GM18511 (cell line): ENCODE measurements around the gene AAGAB.

ENCODE experiments used
- ATAC-seq: cut with Tn5 transposase; IDR thresholded peaks from one replicate; pipeline ENCODE4 v1.9.1; 2021; ENCODE audit warnings: mild to moderate bottlenecking, moderate library complexity; ENCODE audit not compliant: unreplicated experiment

AAGAB gene

DNA sequence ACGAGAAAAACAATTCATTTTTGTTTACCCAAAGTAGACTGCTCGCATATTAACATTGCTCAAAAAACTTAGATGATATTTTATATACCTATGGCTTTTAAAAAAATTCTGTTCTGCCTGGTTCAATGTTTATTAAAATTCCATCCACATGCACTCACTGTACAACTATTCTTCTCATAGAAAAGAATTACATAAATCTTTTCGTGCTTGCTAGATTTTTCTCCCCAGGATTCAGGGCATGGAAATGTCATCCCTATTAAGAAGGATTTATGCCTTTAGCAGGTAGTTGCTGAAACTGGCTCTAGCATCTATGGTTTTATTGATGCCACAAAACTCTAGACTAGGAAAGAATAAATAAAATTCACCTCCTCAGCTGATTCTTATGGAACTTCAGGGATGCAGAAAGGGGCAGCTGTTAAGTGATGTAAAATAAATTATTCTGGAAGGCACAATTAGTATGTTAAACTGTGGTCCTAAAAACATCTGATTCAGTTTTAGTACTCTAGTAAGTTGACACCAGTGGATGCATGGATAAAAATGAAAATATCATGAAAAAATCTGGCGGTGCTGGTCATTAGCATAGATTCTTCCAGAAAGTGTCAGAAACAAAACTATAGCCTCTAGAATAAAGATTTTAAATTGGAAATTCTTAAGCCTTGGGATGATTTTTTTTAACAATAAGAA is 41.6 kb downstream of the AAGAB start:
- ATAC-seq: no peak

DNA sequence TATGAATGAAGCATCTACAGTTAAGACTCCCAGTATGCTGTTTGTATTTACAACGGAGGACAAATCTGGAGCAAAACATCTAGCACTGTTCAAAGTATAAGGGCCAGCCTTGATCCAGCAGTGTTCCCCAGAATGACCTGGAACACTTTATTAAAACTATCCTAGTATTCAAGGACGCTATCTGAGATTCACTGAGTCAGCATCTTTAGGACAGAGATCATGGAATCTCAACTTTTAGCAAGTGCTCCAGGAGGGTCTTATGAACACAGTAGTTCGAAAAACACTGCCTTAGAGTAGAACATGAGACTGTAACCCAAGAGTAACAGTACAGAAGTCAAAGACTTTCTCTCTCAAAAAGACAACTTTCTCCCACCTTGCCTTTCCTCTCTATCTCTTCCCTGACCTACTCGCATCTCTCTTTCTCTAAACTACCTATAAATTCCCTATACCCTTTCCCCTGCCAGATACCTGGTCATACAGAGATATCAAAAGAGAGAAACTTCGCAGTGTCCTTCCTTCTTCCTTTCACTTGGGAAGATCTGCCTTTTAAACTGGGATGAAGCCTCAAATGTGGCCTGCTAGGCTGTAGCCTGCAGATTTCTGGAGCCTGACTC is 43.8 kb downstream of the AAGAB start:
- no peak for ATAC-seq

- ATAC-seq: no peak
Observed at GRCh38 chr15:67208396-67208795, 46.1 kb downstream of the AAGAB start.

DNA sequence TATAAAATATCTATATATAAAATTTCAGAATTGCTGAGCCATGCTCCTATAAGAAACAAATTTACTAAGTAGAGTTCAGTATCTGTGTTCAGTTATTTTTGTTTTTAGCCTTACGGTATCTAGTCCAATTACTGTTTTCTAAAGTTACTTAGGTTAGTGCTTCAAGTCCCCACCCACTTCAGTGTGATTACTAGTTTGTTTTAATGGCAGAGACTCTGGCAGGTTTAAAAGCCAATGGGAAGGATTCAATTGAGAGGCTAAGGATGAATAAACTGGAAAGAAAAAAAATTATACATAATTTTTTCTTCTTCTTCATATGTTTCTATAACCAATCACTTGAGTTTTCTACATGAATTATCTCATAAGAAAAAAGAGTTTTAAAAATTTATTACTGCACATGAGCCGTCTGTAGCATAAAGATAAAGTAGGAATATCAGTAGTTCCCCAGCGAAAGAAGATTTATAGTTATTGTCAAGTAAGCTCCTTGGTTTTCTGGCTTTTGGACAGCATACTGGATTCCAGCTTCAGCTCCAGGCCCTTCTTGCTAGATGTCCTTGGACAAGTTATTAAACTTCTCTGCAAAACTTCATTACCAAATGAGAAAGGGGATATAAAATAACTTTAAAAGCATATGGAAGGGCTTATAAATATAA is 46.8 kb downstream of the AAGAB start:
- ATAC-seq: no peak

GRCh38 chr15:67202991-67203390 is 51.5 kb downstream of the AAGAB start:
- no peak for ATAC-seq

- no peak for ATAC-seq
Observed at GRCh38 chr15:67202091-67202490, 52.4 kb downstream of the AAGAB start.

DNA sequence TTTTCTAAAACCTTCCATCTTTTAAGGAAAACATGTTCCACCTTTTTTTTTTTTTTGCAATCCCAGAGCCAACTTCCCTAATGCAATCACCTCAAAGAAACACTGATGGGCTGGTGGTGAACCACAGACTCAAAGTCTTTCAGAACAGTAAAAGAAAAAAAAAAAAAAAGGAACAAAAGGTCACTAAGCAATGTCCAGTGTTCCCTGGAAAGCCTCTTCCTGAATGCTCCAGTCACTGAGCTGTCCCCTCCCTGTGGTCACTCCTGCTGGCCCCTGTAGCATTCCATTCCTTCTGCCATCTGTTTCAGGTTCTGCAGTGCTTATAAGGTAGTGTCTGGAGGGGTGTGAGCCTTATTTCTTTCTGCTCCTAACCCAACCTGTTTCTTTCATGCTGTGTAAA is 53.3 kb downstream of the AAGAB start:
- ATAC-seq: no peak

DNA sequence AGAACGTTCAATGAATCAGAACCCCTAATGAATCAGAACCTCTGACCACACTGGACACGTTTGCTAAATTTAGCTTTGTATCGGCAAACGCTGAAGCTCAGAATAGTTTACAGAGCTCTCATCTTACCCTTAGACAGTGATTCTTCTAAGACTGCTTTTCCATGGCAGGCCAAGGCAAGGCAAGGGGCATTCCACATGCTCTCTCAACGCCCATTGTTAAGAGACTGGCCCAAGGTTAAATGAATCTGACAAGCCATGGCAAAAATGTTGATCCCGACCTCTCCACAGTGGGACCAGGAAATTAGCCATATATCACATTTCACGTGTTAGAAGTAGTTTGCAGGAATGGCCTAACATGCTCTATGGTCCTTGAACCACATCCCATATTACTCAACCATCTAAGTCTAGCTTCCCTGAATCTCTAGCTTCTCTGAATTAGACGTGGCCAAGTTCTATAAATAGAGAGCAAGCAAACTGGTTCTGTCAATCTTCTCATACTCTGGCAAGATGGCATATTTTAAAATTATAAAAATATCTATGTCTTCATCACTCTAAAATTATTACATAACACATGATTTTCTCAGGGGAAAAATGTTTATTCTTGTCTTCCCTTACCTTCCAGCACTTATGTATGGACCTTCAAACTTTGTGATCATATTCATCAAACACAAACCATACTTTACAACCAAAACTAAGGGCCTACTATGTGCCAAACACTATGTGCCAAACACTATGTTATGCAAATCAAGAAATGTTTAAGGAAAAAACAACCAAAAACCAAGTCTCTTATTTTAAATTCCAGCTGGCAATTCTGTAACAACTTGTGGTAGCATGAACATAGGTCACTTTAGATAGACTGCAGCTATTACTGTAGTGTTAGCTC is 54.3 kb downstream of the AAGAB start:
- no peak for ATAC-seq

DNA sequence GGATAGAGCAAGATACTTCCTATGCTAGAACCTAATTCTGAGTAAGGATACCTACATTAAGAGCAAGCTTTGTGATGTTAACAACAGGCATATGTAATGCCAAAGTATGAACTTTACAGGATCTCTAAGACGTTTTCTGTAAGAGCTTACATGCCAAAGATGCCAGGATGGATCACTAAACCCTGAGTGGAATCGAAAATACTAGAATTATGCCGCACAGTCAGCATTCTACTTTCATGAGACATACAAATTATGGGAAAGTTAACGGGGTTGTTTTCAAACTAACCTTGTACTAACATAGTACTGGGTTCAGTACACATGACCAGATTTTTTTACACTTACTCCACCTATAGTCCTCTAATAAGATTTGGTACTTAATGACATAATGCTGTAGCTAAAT is 55.1 kb downstream of the AAGAB start:
- no peak for ATAC-seq

DNA sequence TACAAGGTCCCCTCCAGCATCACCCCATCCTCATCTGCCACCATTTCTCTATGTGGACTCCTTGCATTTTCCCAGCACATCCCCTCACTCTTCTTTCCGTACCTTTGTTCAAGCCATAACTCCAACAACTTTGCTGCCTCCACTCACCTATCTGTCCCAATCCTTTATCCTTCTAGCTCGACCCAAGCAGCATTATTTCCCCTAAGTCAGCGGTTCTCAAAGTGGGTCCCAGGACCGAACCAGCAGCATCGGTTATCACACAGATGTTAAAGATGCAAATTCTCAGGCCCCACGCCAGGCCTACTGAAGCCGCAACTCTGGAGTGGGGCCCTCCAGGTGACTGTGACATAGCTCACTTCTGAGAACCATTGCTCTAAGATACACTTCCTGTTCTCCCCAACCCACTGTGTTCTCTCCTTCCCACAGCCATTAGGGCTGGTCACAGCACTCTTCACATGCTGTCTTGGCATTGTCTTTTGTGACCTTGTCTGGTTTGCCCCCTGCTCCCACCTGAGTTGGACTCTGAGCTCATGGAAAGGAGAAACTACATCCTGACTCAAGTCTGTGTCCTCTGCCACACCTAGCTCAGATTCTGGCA is 56.2 kb downstream of the AAGAB start:
- no peak for ATAC-seq

DNA sequence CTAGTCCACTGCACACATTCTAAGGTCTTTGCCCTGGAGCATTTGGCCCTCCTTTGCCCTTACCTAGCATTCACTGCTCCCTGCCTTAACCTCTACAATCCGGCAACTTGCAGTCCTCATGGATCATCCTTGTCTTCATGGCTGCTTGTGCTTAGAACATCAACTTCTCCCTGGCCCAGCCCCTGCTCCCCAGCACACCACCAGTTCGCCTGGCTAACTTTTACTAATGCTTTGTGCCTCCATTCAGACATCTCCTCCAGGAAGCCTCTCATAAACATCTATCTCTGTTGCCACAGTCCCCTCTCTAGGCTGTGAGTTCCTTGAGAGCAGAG is 57.1 kb downstream of the AAGAB start:
- no peak for ATAC-seq

GRCh38 chr15:67196672-67197363 is 57.6 kb downstream of the AAGAB start:
- no peak for ATAC-seq

GRCh38 chr15:67196222-67196621 is 58.2 kb downstream of the AAGAB start:
- ATAC-seq: no peak

GRCh38 chr15:67195305-67195704 is 59.2 kb downstream of the AAGAB start:
- ATAC-seq: no peak

DNA sequence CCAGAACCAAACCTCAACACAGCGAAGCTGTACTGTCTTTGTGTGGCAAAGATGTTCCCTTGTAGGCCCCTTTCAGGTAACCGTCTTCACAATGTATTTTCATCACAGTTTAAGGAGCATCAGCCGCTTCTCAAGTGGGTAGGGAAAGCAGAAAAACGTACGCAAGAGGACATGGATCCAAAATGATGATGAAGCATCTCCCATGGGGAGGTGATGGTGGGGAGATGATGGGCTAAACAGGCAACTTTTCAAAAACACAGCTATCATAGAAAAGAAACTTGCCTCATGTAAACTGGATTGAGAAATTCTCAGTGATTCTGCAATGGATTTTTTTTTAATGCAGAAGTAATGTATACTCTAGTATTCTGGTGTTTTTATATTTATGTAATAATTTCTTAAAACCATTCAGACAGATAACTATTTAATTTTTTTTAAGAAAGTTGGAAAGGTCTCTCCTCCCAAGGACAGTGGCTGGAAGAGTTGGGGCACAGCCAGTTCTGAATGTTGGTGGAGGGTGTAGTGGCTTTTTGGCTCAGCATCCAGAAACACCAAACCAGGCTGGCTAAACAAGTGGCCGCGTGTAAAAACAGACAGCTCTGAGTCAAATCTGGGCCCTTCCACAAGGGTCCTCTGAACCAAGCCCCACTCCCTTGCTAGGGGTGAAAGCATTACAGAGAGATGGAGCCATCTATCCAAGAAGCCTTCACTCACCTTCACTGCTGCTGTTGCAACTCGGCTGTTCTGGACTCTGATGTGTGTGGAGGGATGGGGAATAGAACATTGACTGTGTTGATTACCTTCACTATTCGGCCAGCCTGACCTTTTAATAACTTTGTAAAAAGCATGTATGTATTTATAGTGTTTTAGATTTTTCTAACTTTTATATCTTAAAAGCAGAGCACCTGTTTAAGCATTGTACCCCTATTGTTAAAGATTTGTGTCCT is 60.0 kb downstream of the AAGAB start:
- ATAC-seq: no peak

DNA sequence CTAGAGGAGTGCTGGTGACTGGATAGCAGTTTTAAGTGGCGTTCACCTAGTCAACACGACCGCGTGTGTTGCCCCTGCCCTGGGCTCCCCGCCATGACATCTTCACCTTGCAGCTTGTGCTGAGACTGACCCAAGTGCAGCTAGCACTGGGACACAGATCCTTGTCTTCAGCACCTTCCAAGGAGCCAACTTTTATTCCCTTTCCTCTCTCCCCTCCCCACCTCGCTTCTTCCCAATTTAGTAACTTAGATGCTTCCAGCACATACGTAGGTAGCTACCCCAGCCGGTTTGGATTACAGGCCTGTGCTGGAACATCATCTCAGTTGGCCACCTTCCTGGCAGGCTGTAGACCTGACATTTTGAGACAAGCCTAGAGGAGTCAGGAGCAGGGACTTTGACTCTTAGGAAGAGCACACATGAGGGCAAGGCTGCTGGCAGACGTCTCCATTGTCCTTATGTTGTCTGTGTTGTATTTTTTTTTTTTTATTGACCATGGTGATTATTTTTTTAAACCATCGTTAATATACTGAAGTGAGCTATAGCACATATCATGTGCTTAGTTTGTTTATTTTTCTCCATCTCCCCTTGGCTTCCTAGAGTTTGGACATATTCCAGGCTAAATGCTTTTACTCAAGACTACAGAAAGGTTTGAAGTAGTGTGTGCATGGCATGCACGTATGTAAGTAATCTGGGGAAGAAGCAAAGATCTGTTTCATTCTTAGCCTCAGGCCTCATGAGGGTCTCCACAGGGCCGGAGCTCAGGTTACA is 61.1 kb downstream of the AAGAB start:
- no peak for ATAC-seq

- ATAC-seq: no peak
Observed at GRCh38 chr15:67192185-67192820, 62.2 kb downstream of the AAGAB start.

- ATAC-seq: no peak
Observed at GRCh38 chr15:67190813-67191212, 63.6 kb downstream of the AAGAB start.
